Liver (tissue), 9 donors: ENCODE results near the gene CYP2W1. TPM values are rescaled to one million over a fixed set of nuclear protein-coding genes. Genes with fewer than 3 reads are reported as not detected.

Experiments
- DNase-seq: peaks from one replicate; pipeline ENCODE4 v3.0.0-alpha.2; 2017; ENCODE audit warnings: low spot score
- H3K27ac ChIP-seq, 2 donors: one replicate each; pipeline ENCODE4 v1.7.0; 2013; ENCODE audit warnings: inconsistent platforms in 2 of 2, low read length in 2 of 2, control low read depth in 1 of 2, low read depth in 1 of 2, mild to moderate bottlenecking in 1 of 2
- H3K27me3 ChIP-seq, 4 donors: one replicate each; pipeline versions ENCODE4 v1.6.1 to v1.7.0; 2013; ENCODE audit warnings: low read length in 3 of 4, inconsistent platforms in 1 of 4, mild to moderate bottlenecking in 1 of 4, moderate library complexity in 1 of 4; ENCODE audit not compliant: control insufficient read depth in 4 of 4, insufficient read depth in 4 of 4
- H3K36me3 ChIP-seq, 4 donors: one replicate each; pipeline versions ENCODE4 v1.6.1 to v1.7.0; 2013; ENCODE audit warnings: low read length in 3 of 4, mild to moderate bottlenecking in 3 of 4, low read depth in 1 of 4, moderate library complexity in 1 of 4; ENCODE audit not compliant: control insufficient read depth in 4 of 4, insufficient read depth in 3 of 4
- H3K4me1 ChIP-seq, 4 donors: one replicate each; pipeline versions ENCODE4 v1.6.1 to v1.7.0; 2013; ENCODE audit warnings: low read length in 3 of 4, mild to moderate bottlenecking in 3 of 4, moderate library complexity in 1 of 4; ENCODE audit not compliant: control insufficient read depth in 4 of 4, insufficient read depth in 4 of 4
- H3K4me3 ChIP-seq, 3 donors: one replicate each; pipeline versions ENCODE4 v1.6.1 to v1.7.0; 2013; ENCODE audit warnings: low read length in 3 of 3, control low read depth in 1 of 3, low read depth in 1 of 3, mild to moderate bottlenecking in 1 of 3
- H3K9ac ChIP-seq, 2 donors: one replicate each; pipeline ENCODE4 v1.7.0; 2013; ENCODE audit warnings: low read length in 2 of 2, mild to moderate bottlenecking in 2 of 2, moderate library complexity in 2 of 2, control low read depth in 1 of 2, low read depth in 1 of 2
- H3K9me3 ChIP-seq, 4 donors: one replicate each; pipeline versions ENCODE4 v1.6.1 to v1.7.0; 2013; ENCODE audit warnings: low read length in 3 of 4; ENCODE audit not compliant: control insufficient read depth in 4 of 4
- CTCF ChIP-seq: fragments of 150-350 bp; IDR thresholded peaks from 2 replicates; pipeline ENCODE4 v1.5.1; 2017; ENCODE audit warnings: improper control_type of control experiment, low read depth, low read length; ENCODE audit not compliant: missing input control
- EGR1 ChIP-seq, 2 donors: IDR thresholded peaks; 2 replicates each; pipeline ENCODE4 v1.6.1; 2016 to 2018; ENCODE audit warnings: antibody characterized with exemption in 2 of 2, low read depth in 2 of 2
- FOXA1 ChIP-seq: IDR thresholded peaks from 2 replicates; pipeline ENCODE4 v1.6.1; 2016; ENCODE audit warnings: antibody characterized with exemption
- GABPA ChIP-seq, 2 donors: IDR thresholded peaks in 1 of 2; conservative IDR thresholded peaks in 1 of 2; 2 replicates each; pipeline ENCODE4 v1.6.1; 2016; ENCODE audit warnings: antibody characterized with exemption in 2 of 2, mild to moderate bottlenecking in 1 of 2, moderate library complexity in 1 of 2
- HNF4A ChIP-seq, 2 donors: conservative IDR thresholded peaks; 2 replicates each; pipeline ENCODE4 v1.6.1; 2016; ENCODE audit warnings: antibody characterized with exemption in 2 of 2, mild to moderate bottlenecking in 2 of 2
- HNF4G ChIP-seq: IDR thresholded peaks from 2 replicates; pipeline ENCODE4 v1.6.1; 2016; ENCODE audit warnings: antibody characterized with exemption
- JUND ChIP-seq, 2 donors: IDR thresholded peaks; 2 replicates each; pipeline ENCODE4 v1.6.1; 2016; ENCODE audit warnings: antibody characterized with exemption in 2 of 2
- NR2F2 ChIP-seq: IDR thresholded peaks from 2 replicates; pipeline ENCODE4 v1.6.1; 2016; ENCODE audit warnings: antibody characterized with exemption
- RXRA ChIP-seq, 2 donors: IDR thresholded peaks; 2 replicates each; pipeline ENCODE4 v1.6.1; 2017 to 2018; ENCODE audit warnings: antibody characterized with exemption in 2 of 2, mild to moderate bottlenecking in 1 of 2
- SP1 ChIP-seq: IDR thresholded peaks from 2 replicates; pipeline ENCODE4 v1.6.1; 2018; ENCODE audit warnings: antibody characterized with exemption, mild to moderate bottlenecking
- TAF1 ChIP-seq: conservative IDR thresholded peaks from 2 replicates; pipeline ENCODE4 v1.6.1; 2016; ENCODE audit warnings: antibody characterized with exemption, mild to moderate bottlenecking
- YY1 ChIP-seq: IDR thresholded peaks from 2 replicates; pipeline ENCODE4 v1.6.1; 2016; ENCODE audit warnings: antibody characterized with exemption, mild to moderate bottlenecking
- ZBTB33 ChIP-seq: IDR thresholded peaks from 2 replicates; pipeline ENCODE4 v1.6.1; 2016; ENCODE audit warnings: antibody characterized with exemption
- WGBS: extraction: QIAGEN DNeasy Blood & Tissue Kit; methylation state at CpG from one replicate; pipeline ENCODE4 v1.1.7; 2013; 5-methylcytosine and 5-hydroxymethylcytosine counted together
- polyA plus RNA-seq, 2 donors: library from polyadenylated mRNA; stranded (reverse) in 1 of 2; unstranded in 1 of 2; fragments of 200-250 nt in 1 of 2; fragments of >200 nt in 1 of 2; fragmentation: Nextera tagmentation in 1 of 2; extraction: Ambion mirVana in 1 of 2; gene quantifications; one replicate each; pipeline versions ENCODE4 v1.2.1 to v1.2.3, GENCODE V29; 2013 to 2015
- total RNA-seq, 2 donors: library from RNA; depleted of rRNA; stranded (reverse); fragments of >200 nt; gene quantifications; one replicate each; pipeline ENCODE4 v1.2.3, GENCODE V29; 2014
- TF ChIP-seq, protein P1 (sequence below): IDR thresholded peaks from 2 replicates; pipeline ENCODE4 v1.6.1; 2016; ENCODE audit warnings: antibody characterized with exemption
- TF ChIP-seq, protein P2 (sequence below): IDR thresholded peaks from 2 replicates; pipeline ENCODE4 v1.6.1; 2016; ENCODE audit warnings: antibody characterized with exemption
- donor health status: healthy.
- donor health status: healthy.
- donor health status: healthy.
- donor health status: healthy.
- donor health status: healthy.

Gene CYP2W1
- total and polyA plus RNA-seq, 4 donors = 0.28 TPM; not detected in 3

DNA sequence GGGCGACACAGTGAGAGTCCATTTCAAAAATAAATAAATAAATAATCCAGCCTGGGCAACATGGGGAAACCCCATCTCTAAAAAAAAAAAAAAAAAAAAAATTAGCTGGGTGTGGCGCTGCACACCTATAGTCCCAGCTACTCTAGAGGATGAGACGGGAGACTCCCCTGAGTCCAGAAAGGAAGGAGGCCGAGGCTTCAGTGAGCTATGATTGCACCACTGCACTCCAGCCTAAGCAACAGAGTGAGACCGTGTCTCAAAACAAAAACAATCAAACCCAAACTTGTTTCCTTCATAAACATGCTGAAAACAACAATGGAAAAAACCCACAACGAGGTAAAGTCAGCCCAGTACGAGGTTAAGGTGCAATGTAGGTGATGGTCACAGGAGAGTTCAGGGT, 8.8 kb upstream of the CYP2W1 start:
- Histone ChIP-seq H3K4me3 (peak overlapping the region; percentile 57 to 96 (median 89)), H3K27me3 (no peaks in the 10 kb centered on the region), H3K9me3 (no peaks in the 10 kb centered on the region), H3K36me3 (peaks cover 9 to 21% (median 12%) of the 10 kb centered on the region in 4 donors), H3K4me1 (peaks cover 11 to 44% (median 19%) of the 10 kb centered on the region in 4 donors), H3K27ac (no peak overlapping the region), H3K9ac (peak overlapping the region in 1 of 2 donors; percentile 47)
- DNase-seq = no peak
- 22% methylated on average over 7 of the region's 7 CpGs for WGBS
- TF ChIP-seq ZBTB33 = no peak
- TF ChIP-seq NR2F2 = no peak

DNA sequence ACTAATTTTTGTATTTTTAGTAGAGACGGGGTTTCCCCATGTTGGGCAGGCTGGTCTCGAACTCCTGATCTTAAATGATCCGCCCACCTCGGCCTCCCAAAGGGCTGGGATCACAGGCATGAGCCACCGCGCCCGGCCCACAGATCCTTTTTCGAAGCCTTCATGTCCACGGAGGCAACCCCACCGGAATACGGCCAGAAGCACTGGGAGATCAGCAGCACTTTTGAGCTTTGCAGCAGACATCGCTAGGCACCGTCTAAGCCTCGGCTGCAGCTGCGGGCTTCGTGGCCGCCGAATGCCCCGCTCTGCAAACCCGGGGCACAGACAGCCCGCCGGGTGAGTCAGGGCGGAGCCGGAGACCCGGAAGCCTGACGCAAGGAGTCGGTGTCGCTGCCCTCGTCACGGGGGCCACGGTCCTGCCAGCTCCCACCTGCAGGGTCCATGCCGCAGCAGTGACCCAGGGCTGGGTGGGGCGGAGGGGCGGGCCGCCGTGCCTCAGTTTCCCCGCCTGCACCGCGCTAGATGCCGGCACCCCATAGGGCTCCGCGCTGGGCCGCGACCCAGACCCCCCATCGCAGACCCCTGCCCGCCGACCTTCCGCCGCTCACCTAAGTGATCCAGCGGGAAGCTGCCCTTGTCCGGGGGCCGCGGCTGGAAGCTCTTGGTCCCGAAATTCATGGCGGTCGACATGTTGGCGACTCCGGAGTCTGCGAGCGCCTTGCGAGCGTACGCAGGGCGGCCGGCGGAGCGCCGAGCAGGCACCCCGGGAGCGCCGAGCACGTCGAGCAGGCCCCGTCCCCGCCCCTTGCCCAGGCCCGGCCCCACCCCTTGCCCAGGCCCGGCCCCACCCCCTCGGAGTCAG, 7.9 kb upstream of the CYP2W1 start, which contains the start of gene COX19:
Gene COX19 (minus strand): TSS at position 730 of the 862 bp plus-strand sequence. CDS start 40 bp downstream, at position 690.
- under 1% methylated on average over 78 of the region's 78 CpGs for WGBS
- DNase-seq = peak; percentile 94
- Histone ChIP-seq H3K9ac (peak within 1 kb of the TSS; percentile 1 to 93), H3K9me3 (no peaks in the 10 kb centered on the region), H3K27ac (peak within 1 kb of the TSS; percentile 94 to 97), H3K4me1 (peaks cover 11 to 44% (median 19%) of the 10 kb centered on the region in 4 donors), H3K4me3 (peak within 1 kb of the TSS; percentile 89 to 96 (median 89)), H3K36me3 (peaks cover 9 to 17% (median 11%) of the 10 kb centered on the region in 4 donors), H3K27me3 (no peaks in the 10 kb centered on the region)
- TF ChIP-seq TAF1 = peak; percentile 39
- TF ChIP-seq HNF4G = no peak
- TF ChIP-seq YY1 = peak; percentile 96
- TF ChIP-seq, protein P1, sequence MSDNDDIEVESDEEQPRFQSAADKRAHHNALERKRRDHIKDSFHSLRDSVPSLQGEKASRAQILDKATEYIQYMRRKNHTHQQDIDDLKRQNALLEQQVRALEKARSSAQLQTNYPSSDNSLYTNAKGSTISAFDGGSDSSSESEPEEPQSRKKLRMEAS = no peak

DNA sequence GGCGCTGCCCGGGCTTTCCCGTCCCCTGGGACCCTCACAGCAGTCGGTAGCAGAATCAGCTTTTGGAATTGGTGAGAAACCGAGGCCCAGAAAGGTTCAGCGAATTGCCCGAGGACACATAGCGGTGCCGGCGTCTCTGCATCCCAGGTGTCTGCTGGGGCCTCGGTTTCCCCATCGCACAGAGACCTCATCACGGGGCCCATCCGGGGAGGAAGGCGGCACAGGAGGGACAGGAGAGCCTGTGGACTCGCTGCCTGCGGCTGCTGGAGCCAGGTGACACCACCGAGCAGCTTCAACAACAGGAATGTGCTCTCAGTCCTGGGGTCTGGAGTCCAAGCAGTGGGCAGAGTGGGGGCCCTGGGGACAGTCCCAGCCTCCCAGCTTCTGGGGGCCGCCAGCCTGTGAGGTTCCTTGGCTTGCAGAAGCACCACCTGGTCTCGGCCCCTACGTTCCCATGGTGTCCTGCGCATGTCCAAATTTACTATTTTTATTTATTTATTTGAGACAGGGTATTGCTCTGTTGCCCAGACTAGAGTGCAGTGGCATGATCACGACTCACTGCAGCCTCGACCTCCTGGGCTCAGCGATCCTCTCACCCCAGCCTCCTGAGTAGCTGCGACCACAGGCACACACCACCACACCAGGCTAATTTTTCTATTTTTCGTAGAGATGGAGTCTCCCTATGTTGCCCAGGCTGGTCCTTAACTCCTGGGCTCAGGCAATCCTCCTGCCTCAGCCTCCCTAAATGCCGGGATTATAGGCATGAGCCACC, 7.1 kb upstream of the CYP2W1 start:
- Histone ChIP-seq H3K27ac (peak overlapping the region in 1 of 2 donors; percentile 97), H3K4me1 (peaks cover 11 to 43% (median 19%) of the 10 kb centered on the region in 4 donors), H3K9me3 (no peaks in the 10 kb centered on the region)

DNA sequence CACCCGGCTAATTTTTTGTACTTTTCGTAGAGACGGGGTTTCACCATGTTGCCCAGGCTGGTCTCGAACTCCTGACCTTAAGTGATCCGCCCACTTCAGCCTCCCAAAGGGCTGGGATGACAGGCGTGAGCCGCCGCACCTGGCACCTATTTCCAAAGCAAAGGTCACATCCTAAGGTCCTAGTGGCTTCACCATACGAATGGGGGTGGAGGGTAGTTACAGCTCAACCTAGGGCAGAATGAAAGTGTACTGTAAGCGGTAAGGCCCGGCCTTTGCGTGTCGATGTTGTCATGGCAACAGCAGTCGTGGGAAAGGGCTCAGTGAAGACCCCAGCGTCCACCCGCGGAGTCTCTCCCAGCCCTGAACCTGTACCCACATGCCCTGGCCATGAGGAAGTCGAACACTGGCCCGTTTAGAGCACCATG, 6.1 kb upstream of the CYP2W1 start:
- 39% methylated on average over 19 of the region's 19 CpGs for WGBS
- Histone ChIP-seq H3K36me3 (peaks cover 6 to 9% (median 7%) of the 10 kb centered on the region in 4 donors), H3K4me3 (no peak overlapping the region), H3K9ac (no peak overlapping the region), H3K27me3 (no peaks in the 10 kb centered on the region), H3K27ac (peak overlapping the region; percentile 76 to 79), H3K9me3 (no peaks in the 10 kb centered on the region), H3K4me1 (peaks cover 11 to 41% (median 19%) of the 10 kb centered on the region in 4 donors)
- no peak for DNase-seq
- TF ChIP-seq HNF4A (conservative IDR thresholded peaks at IDR 0.05) (peak in 1 of 2 donors; percentile 38), HNF4G (no peak), EGR1 (IDR thresholded peaks at IDR 0.05; ENCODE audit: low read depth in 2 of 2) (no peak), SP1 (peak; percentile 29), CTCF (no peak), RXRA (IDR thresholded peaks at IDR 0.05) (peak in 1 of 2 donors; percentile 21), JUND (IDR thresholded peaks at IDR 0.05) (no peak), NR2F2 (no peak), GABPA (IDR thresholded peaks at IDR 0.05 in 1 of 2, conservative IDR thresholded peaks at IDR 0.05 in 1 of 2) (no peak)
- TF ChIP-seq, protein P2, sequence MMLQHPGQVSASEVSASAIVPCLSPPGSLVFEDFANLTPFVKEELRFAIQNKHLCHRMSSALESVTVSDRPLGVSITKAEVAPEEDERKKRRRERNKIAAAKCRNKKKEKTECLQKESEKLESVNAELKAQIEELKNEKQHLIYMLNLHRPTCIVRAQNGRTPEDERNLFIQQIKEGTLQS = no peak

More for the DNA sequence above, 7.1 kb upstream of the CYP2W1 start:
- WGBS = 52% methylated on average over 28 of the region's 28 CpGs
- TF ChIP-seq FOXA1 = no peak
- peak overlapping the region in 2 of 3 donors; percentile 21 to 96 for H3K4me3 ChIP-seq
- no peak overlapping the region for H3K9ac ChIP-seq
- H3K27me3 ChIP-seq = no peaks in the 10 kb centered on the region
- H3K36me3 ChIP-seq = peaks cover 7 to 15% (median 11%) of the 10 kb centered on the region in 4 donors
- no peak for DNase-seq
